ENCODE results near the gene UTP3. TPM values are rescaled to one million over a fixed set of nuclear protein-coding genes. Genes with fewer than 3 reads are reported as not detected.
"Not testable (repeated sequence)": the region's sequence is repeated elsewhere in the genome, so short reads cannot be mapped to it uniquely, and the experiment has no call there.

Gene UTP3
- total RNA-seq, 8 experiments from 2014 or later: 16.0 to 47.3 (median 27.0) TPM

- Histone ChIP-seq H3K4me3 (no peak overlapping the region), H3K4me1 (replicated peaks in 1 of 2) (peaks cover 12 to 35% of the 10 kb centered on the region in 2 donors), H3K27ac (no peak overlapping the region)
- WGBS, 10 experiments: 65 to 95% (median 84%) methylated on average over 2 to 11 of the region's 11 CpGs
- in situ Hi-C loops (cut with MboI; ENCODE audit: low pct_unique_long_range_greater_than_20kb in 2 of 9, low sequenced_read_pairs in 9 of 9, unreplicated experiment in 9 of 9): no loop called here
- ATAC-seq (replicated peaks in 6 of 8): no peak
Observed at GRCh38 chr4:70728091-70728490, 39.8 kb downstream of the UTP3 start.

DNA sequence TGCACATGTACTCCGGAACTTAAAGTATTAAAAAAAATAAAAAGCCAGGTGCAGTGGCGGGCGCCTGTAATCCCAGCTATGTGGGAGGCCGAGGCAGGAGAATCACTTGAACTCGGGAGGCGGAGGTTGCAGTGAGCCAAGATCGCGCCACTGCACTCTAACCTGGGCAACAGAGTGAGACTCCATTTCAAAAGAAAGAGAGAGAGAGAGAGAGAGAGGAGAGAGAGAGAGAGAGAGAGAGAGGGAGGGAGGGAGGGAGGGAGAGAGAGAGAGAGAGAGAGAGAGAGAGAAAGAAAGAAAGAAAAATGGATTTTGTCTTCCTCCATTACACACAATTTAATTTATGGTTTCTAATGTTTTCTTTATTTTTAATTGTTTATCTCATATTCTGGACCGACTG lies 44.5 kb downstream of the UTP3 start:
- H3K4me1 ChIP-seq (replicated peaks in 1 of 2): peaks cover 9 to 19% of the 10 kb centered on the region in 2 donors
- ATAC-seq (replicated peaks in 6 of 8); H3K27ac ChIP-seq; H3K4me3 ChIP-seq; in situ Hi-C loops (cut with MboI; ENCODE audit: low pct_unique_long_range_greater_than_20kb in 2 of 9, low sequenced_read_pairs in 9 of 9, unreplicated experiment in 9 of 9): not testable (repeated sequence)
- WGBS, 10 experiments: 67 to 100% (median 99%) methylated on average over 1 to 7 of the region's 9 CpGs; no CpG with 5 or more reads in 4 of the 10 experiments

DNA sequence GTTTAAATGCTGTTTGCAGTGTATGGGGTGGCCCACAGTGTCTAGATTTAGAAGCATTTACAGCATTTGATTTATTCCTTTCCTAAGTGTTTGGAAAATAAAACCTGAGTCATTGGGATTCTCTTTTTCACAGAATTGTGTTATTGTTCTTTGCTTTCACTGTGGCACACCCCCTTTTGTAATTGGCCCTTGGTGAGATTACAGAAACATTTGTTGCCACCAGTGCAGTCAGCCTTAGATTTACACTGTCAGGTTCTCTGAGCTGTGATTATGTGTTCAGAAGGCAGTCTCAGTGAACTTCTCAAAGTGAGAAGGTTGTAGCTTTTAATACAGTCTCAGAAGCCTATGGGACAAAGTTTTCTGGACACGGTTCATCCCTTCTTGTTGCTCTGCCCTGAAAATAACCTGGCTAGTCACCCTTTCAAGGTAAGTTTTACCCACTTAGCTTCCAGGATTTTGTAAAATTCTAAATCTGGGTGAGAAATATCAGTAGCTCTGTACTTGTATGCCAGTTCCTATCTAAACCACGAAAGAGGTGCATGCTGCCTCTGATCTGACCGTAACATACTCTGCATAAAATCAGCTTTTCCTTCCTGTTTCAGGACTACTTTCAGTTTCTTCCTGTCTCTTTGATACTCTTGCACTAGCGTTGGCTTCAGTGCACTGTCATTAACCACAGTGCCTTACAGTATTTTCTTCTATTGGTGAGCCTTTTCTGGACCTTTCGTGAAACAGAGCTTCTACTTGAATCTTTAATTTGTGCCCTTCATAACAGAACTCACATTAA lies 46.0 kb downstream of the UTP3 start:
- Histone ChIP-seq H3K27ac (peak overlapping the region; percentile 38 to 57), H3K4me3 (no peak overlapping the region), H3K4me1 (replicated peaks in 1 of 2) (peaks cover 11 to 12% of the 10 kb centered on the region in 2 donors)
- in situ Hi-C loops (cut with MboI; ENCODE audit: low pct_unique_long_range_greater_than_20kb in 2 of 9, low sequenced_read_pairs in 9 of 9, unreplicated experiment in 9 of 9): no loop called here
- ATAC-seq (replicated peaks in 6 of 8): peak; percentile 83 to 98 (median 96)
- WGBS, 10 experiments: 0 to 100% (median 75%) methylated on average over 1 to 5 of the region's 5 CpGs

DNA sequence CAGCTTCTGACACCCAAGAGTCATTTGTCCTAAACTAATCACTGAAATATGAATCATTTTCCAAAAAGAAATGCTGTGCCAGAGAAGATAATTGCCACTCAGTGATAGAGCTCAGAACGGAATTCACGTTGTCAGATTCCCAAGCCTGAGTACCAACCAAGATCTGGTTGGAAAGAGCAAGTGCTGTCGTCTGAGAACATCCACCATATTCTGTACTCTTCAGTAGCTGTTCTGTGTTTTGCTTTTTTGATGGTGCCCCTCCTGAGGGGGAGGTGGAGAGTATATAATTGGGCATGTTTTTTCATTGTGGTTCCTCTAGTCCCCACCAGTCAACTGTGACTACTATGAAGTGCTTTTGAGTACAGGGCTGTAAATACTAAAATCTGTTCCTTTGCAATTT lies 46.6 kb downstream of the UTP3 start:
- WGBS, 10 experiments: 6 to 100% (median 89%) methylated on average over 2 to 3 of the region's 3 CpGs; no CpG with 5 or more reads in 4 of the 10 experiments
- Histone ChIP-seq H3K27ac (no peak overlapping the region), H3K4me3 (no peak overlapping the region), H3K4me1 (replicated peaks in 1 of 2) (peaks cover 17 to 18% of the 10 kb centered on the region in 2 donors)
- ATAC-seq (replicated peaks in 6 of 8): peak in 3 of 8 experiments; percentile 6 to 33 (median 17)
- in situ Hi-C loops (cut with MboI; ENCODE audit: low pct_unique_long_range_greater_than_20kb in 2 of 9, low sequenced_read_pairs in 9 of 9, unreplicated experiment in 9 of 9): no loop called here

DNA sequence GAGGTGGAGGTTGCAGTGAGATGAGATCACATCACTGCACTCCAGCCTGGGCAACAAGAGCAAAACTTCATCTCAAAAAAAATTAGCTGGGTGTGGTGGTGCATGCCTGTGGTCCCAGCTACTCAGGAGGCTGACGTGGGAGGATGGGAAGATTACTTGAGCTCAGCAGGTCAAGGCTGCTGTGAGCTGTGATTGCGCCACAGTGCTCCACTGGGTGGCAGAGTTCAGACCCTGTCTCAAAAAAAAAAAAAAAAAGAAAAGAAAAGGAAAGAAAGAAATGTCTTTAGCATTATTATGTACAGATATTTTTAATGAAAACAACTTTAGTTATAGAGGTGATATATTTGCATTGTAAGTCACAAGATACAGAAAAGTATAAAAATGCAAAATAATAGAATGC lies 47.6 kb downstream of the UTP3 start:
- peaks cover 17 to 27% of the 10 kb centered on the region in 2 donors for H3K4me1 ChIP-seq (replicated peaks in 1 of 2)
- H3K27ac ChIP-seq; in situ Hi-C loops (cut with MboI; ENCODE audit: low pct_unique_long_range_greater_than_20kb in 2 of 9, low sequenced_read_pairs in 9 of 9, unreplicated experiment in 9 of 9); H3K4me3 ChIP-seq: not testable (repeated sequence)
- WGBS, 10 experiments: 53 to 100% (median 100%) methylated on average over 1 to 2 of the region's 2 CpGs; no CpG with 5 or more reads in 3 of the 10 experiments
- peak in 3 of 8 experiments; percentile 60 to 67 (median 63) for ATAC-seq (replicated peaks in 6 of 8)

DNA sequence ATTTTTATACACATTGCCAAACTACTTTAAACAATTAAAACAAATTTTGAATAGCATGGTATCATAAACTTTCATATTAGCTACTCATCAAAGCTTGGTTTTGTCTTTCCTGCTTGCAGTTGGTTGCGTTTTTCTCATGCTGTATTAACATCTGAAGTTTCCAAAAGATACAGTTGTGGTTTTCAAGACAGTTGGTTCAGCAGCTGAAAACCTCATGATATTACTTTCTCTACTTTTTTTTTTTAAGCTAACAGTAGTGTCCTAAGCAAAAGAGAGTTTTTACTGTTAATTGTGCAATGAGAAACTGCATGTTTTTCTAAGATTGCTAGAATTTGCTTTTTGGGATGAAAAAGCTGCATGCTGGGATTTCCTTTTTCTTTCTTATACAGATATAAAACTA lies 48.7 kb downstream of the UTP3 start:
- H3K4me3 ChIP-seq: no peak overlapping the region
- H3K4me1 ChIP-seq (replicated peaks in 1 of 2): peaks cover 27 to 37% of the 10 kb centered on the region in 2 donors
- in situ Hi-C loops (cut with MboI; ENCODE audit: low pct_unique_long_range_greater_than_20kb in 2 of 9, low sequenced_read_pairs in 9 of 9, unreplicated experiment in 9 of 9): no loop called here
- WGBS, 10 experiments: 60 to 100% (median 87%) methylated on average over 1 of the region's 1 CpG
- ATAC-seq (replicated peaks in 6 of 8): no peak
- H3K27ac ChIP-seq: no peak overlapping the region

- ATAC-seq (replicated peaks in 6 of 8): no peak
- Histone ChIP-seq H3K27ac (no peak overlapping the region), H3K4me3 (no peak overlapping the region), H3K4me1 (replicated peaks in 1 of 2) (peaks cover 30 to 41% of the 10 kb centered on the region in 2 donors)
- in situ Hi-C loops (cut with MboI; ENCODE audit: low pct_unique_long_range_greater_than_20kb in 2 of 9, low sequenced_read_pairs in 9 of 9, unreplicated experiment in 9 of 9): no loop called here
- 60 to 100% (median 94%) methylated on average over 1 to 2 of the region's 2 CpGs; no CpG with 5 or more reads in 3 of the 10 experiments for WGBS, 10 experiments
Observed at GRCh38 chr4:70737409-70737808, 49.1 kb downstream of the UTP3 start.

- ATAC-seq (replicated peaks in 6 of 8): peak in 4 of 8 experiments; percentile 12 to 89 (median 60)
- Histone ChIP-seq H3K4me3 (no peak overlapping the region), H3K4me1 (replicated peaks in 1 of 2) (peaks cover 27 to 37% of the 10 kb centered on the region in 2 donors), H3K27ac (peak overlapping the region in 1 of 2 donors; percentile 9)
- in situ Hi-C loops (cut with MboI; ENCODE audit: low pct_unique_long_range_greater_than_20kb in 2 of 9, low sequenced_read_pairs in 9 of 9, unreplicated experiment in 9 of 9): no loop called here
- WGBS, 10 experiments: 52 to 98% (median 75%) methylated on average over 2 to 6 of the region's 6 CpGs
Observed at GRCh38 chr4:70739496-70740337, 51.4 kb downstream of the UTP3 start.

Other genes with a start within 250 kb of the UTP3 start
- gene MUC7, start 216.3 kb upstream of the UTP3 start, total RNA-seq: 1 to 10 TPM in 1 of 8 experiments, under 1 TPM in 5, not detected in 2; 0.20 to 1.3 (median 0.44) TPM
- 10 to 100 TPM in 1 of 8 experiments, 1 to 10 TPM in 1, under 1 TPM in 1, not detected in 5; 0.46 to 55.5 (median 2.6) TPM for gene AMTN, start 170.0 kb upstream of the UTP3 start, total RNA-seq
- gene AMBN, start 96.3 kb upstream of the UTP3 start, total RNA-seq: under 1 TPM in 4 of 8 experiments, not detected in 4; 0.14 to 0.28 (median 0.19) TPM
- under 1 TPM in 6 of 8 experiments, not detected in 2; 0.05 to 0.33 (median 0.14) TPM for gene ENAM, start 59.8 kb upstream of the UTP3 start, total RNA-seq
- gene JCHAIN, start 22.0 kb upstream of the UTP3 start, total RNA-seq: not detected
- gene RUFY3, start 33.4 kb downstream of the UTP3 start, total RNA-seq: 100 to 1,000 TPM in 5 of 8 experiments, 10 to 100 TPM in 3; 34.1 to 227 (median 185) TPM
- gene GRSF1, start 151.4 kb downstream of the UTP3 start, total RNA-seq: 10 to 100 TPM; 43.0 to 99.5 (median 66.4) TPM
- gene MOB1B, start 213.8 kb downstream of the UTP3 start, total RNA-seq: 10 to 100 TPM in 7 of 8 experiments, 1 to 10 TPM in 1; 6.0 to 26.8 (median 19.2) TPM